SK-N-SH treated with all-trans-retinoic acid at 6 μM for 48 hours (cell line): ENCODE data around the gene ATP8A1.

Experiments used
- BACH2 ChIP-seq: fragments of 250-450 bp; sonication (Bioruptor Pico); IDR thresholded peaks from 2 replicates; pipeline ENCODE4 v1.9.0; 2021; ENCODE audit warnings: mild to moderate bottlenecking, borderline replicate concordance
- ESRRG ChIP-seq: fragments of 250-450 bp; sonication (Bioruptor Pico); IDR thresholded peaks from 2 replicates; pipeline ENCODE4 v1.6.1; 2021; ENCODE audit warnings: mild to moderate bottlenecking
- ISL1 ChIP-seq: fragments of 250-450 bp; sonication (Bioruptor Pico); IDR thresholded peaks from 2 replicates; pipeline ENCODE4 v2.1.2; 2022; ENCODE audit warnings: mild to moderate bottlenecking, moderate library complexity
- PATZ1 ChIP-seq: fragments of 250-450 bp; sonication (Bioruptor Pico); IDR thresholded peaks from 2 replicates; pipeline ENCODE4 v1.8.0; 2020; ENCODE audit warnings: mild to moderate bottlenecking, moderate library complexity, borderline replicate concordance
- RARB ChIP-seq: fragments of 250-450 bp; sonication (Bioruptor Pico); IDR thresholded peaks from 2 replicates; pipeline ENCODE4 v1.8.0; 2021; ENCODE audit warnings: mild to moderate bottlenecking, moderate library complexity
- TCF4 ChIP-seq: fragments of 250-450 bp; sonication (Bioruptor Pico); IDR thresholded peaks from 2 replicates; pipeline ENCODE4 v1.8.0; 2021; ENCODE audit warnings: mild to moderate bottlenecking, moderate library complexity, borderline replicate concordance
- TOX ChIP-seq: fragments of 250-450 bp; sonication (Bioruptor Pico); IDR thresholded peaks from 2 replicates; pipeline ENCODE4 v1.8.0; 2021; ENCODE audit warnings: mild to moderate bottlenecking, moderate library complexity, borderline replicate concordance
- ZFP3 ChIP-seq: fragments of 250-450 bp; sonication (Bioruptor Pico); IDR thresholded peaks from 2 replicates; pipeline ENCODE4 v1.5.0; 2020; ENCODE audit warnings: mild to moderate bottlenecking, moderate library complexity
- ZFP30 ChIP-seq: fragments of 450-650 bp; formaldehyde crosslinking; IDR thresholded peaks from 2 replicates; pipeline ENCODE4 v1.5.0; 2022; ENCODE audit warnings: mild to moderate bottlenecking, moderate library complexity
- ZNF8 ChIP-seq: fragments of 450-650 bp; formaldehyde crosslinking; IDR thresholded peaks from 2 replicates; pipeline ENCODE4 v1.5.0; 2020; ENCODE audit warnings: mild to moderate bottlenecking, moderate library complexity

GRCh38 chr4:42655921-42656678, 805 bp downstream of the ATP8A1 start:
- no peak for TF ChIP-seq BACH2 (CRISPR knock-in tag)
- TF ChIP-seq ZFP3 (CRISPR knock-in tag) = no peak
- TF ChIP-seq ZFP30 (CRISPR knock-in tag) = no peak
- TF ChIP-seq TCF4 = no peak
- no peak for TF ChIP-seq PATZ1
- no peak for TF ChIP-seq ISL1 (CRISPR knock-in tag)
- TF ChIP-seq ZNF8 (CRISPR knock-in tag) = no peak
- TF ChIP-seq RARB (CRISPR knock-in tag) = no peak
- TF ChIP-seq ESRRG (CRISPR knock-in tag) = no peak
- no peak for TF ChIP-seq TOX (CRISPR knock-in tag)
